Measurements from ENCODE around the gene INTS7. TPM values are rescaled to one million over a fixed set of nuclear protein-coding genes. Genes with fewer than 3 reads are reported as not detected.

The INTS7 gene
- total and polyA plus RNA-seq, 9 of the 15 experiments (the other 6 are each of a cell fraction or from before 2014, with no cell fraction given), result 27.3 to 68.4 (median 40.4) TPM

- TF ChIP-seq, protein P1, sequence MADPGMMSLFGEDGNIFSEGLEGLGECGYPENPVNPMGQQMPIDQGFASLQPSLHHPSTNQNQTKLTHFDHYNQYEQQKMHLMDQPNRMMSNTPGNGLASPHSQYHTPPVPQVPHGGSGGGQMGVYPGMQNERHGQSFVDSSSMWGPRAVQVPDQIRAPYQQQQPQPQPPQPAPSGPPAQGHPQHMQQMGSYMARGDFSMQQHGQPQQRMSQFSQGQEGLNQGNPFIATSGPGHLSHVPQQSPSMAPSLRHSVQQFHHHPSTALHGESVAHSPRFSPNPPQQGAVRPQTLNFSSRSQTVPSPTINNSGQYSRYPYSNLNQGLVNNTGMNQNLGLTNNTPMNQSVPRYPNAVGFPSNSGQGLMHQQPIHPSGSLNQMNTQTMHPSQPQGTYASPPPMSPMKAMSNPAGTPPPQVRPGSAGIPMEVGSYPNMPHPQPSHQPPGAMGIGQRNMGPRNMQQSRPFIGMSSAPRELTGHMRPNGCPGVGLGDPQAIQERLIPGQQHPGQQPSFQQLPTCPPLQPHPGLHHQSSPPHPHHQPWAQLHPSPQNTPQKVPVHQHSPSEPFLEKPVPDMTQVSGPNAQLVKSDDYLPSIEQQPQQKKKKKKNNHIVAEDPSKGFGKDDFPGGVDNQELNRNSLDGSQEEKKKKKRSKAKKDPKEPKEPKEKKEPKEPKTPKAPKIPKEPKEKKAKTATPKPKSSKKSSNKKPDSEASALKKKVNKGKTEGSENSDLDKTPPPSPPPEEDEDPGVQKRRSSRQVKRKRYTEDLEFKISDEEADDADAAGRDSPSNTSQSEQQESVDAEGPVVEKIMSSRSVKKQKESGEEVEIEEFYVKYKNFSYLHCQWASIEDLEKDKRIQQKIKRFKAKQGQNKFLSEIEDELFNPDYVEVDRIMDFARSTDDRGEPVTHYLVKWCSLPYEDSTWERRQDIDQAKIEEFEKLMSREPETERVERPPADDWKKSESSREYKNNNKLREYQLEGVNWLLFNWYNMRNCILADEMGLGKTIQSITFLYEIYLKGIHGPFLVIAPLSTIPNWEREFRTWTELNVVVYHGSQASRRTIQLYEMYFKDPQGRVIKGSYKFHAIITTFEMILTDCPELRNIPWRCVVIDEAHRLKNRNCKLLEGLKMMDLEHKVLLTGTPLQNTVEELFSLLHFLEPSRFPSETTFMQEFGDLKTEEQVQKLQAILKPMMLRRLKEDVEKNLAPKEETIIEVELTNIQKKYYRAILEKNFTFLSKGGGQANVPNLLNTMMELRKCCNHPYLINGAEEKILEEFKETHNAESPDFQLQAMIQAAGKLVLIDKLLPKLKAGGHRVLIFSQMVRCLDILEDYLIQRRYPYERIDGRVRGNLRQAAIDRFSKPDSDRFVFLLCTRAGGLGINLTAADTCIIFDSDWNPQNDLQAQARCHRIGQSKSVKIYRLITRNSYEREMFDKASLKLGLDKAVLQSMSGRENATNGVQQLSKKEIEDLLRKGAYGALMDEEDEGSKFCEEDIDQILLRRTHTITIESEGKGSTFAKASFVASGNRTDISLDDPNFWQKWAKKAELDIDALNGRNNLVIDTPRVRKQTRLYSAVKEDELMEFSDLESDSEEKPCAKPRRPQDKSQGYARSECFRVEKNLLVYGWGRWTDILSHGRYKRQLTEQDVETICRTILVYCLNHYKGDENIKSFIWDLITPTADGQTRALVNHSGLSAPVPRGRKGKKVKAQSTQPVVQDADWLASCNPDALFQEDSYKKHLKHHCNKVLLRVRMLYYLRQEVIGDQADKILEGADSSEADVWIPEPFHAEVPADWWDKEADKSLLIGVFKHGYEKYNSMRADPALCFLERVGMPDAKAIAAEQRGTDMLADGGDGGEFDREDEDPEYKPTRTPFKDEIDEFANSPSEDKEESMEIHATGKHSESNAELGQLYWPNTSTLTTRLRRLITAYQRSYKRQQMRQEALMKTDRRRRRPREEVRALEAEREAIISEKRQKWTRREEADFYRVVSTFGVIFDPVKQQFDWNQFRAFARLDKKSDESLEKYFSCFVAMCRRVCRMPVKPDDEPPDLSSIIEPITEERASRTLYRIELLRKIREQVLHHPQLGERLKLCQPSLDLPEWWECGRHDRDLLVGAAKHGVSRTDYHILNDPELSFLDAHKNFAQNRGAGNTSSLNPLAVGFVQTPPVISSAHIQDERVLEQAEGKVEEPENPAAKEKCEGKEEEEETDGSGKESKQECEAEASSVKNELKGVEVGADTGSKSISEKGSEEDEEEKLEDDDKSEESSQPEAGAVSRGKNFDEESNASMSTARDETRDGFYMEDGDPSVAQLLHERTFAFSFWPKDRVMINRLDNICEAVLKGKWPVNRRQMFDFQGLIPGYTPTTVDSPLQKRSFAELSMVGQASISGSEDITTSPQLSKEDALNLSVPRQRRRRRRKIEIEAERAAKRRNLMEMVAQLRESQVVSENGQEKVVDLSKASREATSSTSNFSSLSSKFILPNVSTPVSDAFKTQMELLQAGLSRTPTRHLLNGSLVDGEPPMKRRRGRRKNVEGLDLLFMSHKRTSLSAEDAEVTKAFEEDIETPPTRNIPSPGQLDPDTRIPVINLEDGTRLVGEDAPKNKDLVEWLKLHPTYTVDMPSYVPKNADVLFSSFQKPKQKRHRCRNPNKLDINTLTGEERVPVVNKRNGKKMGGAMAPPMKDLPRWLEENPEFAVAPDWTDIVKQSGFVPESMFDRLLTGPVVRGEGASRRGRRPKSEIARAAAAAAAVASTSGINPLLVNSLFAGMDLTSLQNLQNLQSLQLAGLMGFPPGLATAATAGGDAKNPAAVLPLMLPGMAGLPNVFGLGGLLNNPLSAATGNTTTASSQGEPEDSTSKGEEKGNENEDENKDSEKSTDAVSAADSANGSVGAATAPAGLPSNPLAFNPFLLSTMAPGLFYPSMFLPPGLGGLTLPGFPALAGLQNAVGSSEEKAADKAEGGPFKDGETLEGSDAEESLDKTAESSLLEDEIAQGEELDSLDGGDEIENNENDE (IDR thresholded peaks at IDR 0.05; ENCODE audit: low read depth, low read length), result no peak
- TF ChIP-seq, protein P2, sequence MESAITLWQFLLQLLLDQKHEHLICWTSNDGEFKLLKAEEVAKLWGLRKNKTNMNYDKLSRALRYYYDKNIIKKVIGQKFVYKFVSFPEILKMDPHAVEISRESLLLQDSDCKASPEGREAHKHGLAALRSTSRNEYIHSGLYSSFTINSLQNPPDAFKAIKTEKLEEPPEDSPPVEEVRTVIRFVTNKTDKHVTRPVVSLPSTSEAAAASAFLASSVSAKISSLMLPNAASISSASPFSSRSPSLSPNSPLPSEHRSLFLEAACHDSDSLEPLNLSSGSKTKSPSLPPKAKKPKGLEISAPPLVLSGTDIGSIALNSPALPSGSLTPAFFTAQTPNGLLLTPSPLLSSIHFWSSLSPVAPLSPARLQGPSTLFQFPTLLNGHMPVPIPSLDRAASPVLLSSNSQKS (CRISPR knock-in tag; IDR thresholded peaks at IDR 0.05), result no peak
- TF ChIP-seq NCOA1 (IDR thresholded peaks at IDR 0.05; ENCODE audit: low read depth) (no peak), TEAD2 (tag; IDR thresholded peaks at IDR 0.05) (no peak), SREBF2 (CRISPR knock-in tag; IDR thresholded peaks at IDR 0.05) (no peak), SMAD3 (CRISPR knock-in tag; conservative IDR thresholded peaks at IDR 0.05) (no peak)
Observed at GRCh38 chr1:211924256-211924655, 111.1 kb downstream of the INTS7 start (continued).

All from K562 (cell line).